Psoas muscle (tissue), 8 donors: ENCODE results near the gene CMTM8. TPM values are rescaled to one million over a fixed set of nuclear protein-coding genes. Genes with fewer than 3 reads are reported as not detected.

Experiments
- ATAC-seq, 4 donors: fragments of 200-7000 bp; cut with Tn5 transposase; one replicate each; pipeline ENCODE4 v1.9.1; 2020; ENCODE audit warnings: moderate library complexity in 3 of 4, mild to moderate bottlenecking in 2 of 4
- DNase-seq, 2 donors: peaks; one replicate each; pipeline ENCODE4 v3.0.0-alpha.2; 2020
- H3K27ac ChIP-seq: fragments of 200-600 bp; one replicate; pipeline ENCODE4 v1.8.0; 2022
- H3K27me3 ChIP-seq, 3 donors: fragments of 200-600 bp in 1 of 3; one replicate each; pipeline versions ENCODE4 v1.6.1 to v1.8.0; 2013 to 2022; ENCODE audit warnings: low read length in 2 of 3, mild to moderate bottlenecking in 2 of 3, moderate library complexity in 1 of 3; ENCODE audit not compliant: insufficient read depth in 3 of 3
- H3K36me3 ChIP-seq, 2 donors: fragments of 200-600 bp in 1 of 2; one replicate each; pipeline versions ENCODE4 v1.6.1 to v1.8.0; 2013 to 2022; ENCODE audit warnings: low read depth in 1 of 2, mild to moderate bottlenecking in 1 of 2, moderate library complexity in 1 of 2; ENCODE audit not compliant: insufficient read depth in 1 of 2
- H3K4me1 ChIP-seq: fragments of 200-600 bp; one replicate; pipeline ENCODE4 v1.8.0; 2022
- H3K4me3 ChIP-seq: fragments of 200-600 bp; one replicate; pipeline ENCODE4 v1.8.0; 2022; ENCODE audit warnings: mild to moderate bottlenecking
- H3K9me3 ChIP-seq: fragments of 200-600 bp; one replicate; pipeline ENCODE4 v1.8.0; 2022
- WGBS, 3 donors: extraction: QIAGEN DNeasy Blood & Tissue Kit; methylation state at CpG; one replicate each; pipeline versions ENCODE4 v1.1.6 to v1.1.7; 2013; 5-methylcytosine and 5-hydroxymethylcytosine counted together
- intact Hi-C, 2 donors: fragments of 100-400 bp; cut with DNase I; formaldehyde crosslinking; loops; one replicate each; pipeline versions ENCODE4 v1.11.0 to v1.14.2; 2022
- polyA plus RNA-seq, 3 donors: library from polyadenylated mRNA; stranded (reverse); fragments of 200-250 nt; gene quantifications; one replicate each; pipeline ENCODE4 v1.2.3, GENCODE V29; 2013
- total RNA-seq, 4 donors: library from RNA; stranded (reverse); fragmentation: NEBNext Ultra II Directional in 2 of 4; extraction: Animal tissue kit (Norgen Biotek cat#: 25700) in 2 of 4; gene quantifications; one replicate each; pipeline versions ENCODE4 v1.2.1 to v1.2.4, GENCODE V29; 2021 to 2023
- TF ChIP-seq, protein P1 (sequence below): fragments of 200-600 bp; IDR thresholded peaks from one replicate; pipeline ENCODE4 v1.8.0; 2022; ENCODE audit warnings: antibody characterized with exemption
- donor health status: healthy with polysubstance abuse.
- donor health status: DM: no; HTN: no; CAD: no; lungs with moderate emphysema.
- donor health status: Bipolar disorder and iron deficiency.
- donor health status: healthy.
- donor health status: DM: yes; HTN: yes; CAD: no.
- donor health status: DM: no; HTN: no; CAD: no.
- donor health status: DM: no; HTN: no; CAD: no.
- donor health status: DM: yes; HTN: yes; CAD: no.

The CMTM8 gene
- total and polyA plus RNA-seq, 7 donors = 0.97 to 4.2 (median 2.0) TPM

DNA sequence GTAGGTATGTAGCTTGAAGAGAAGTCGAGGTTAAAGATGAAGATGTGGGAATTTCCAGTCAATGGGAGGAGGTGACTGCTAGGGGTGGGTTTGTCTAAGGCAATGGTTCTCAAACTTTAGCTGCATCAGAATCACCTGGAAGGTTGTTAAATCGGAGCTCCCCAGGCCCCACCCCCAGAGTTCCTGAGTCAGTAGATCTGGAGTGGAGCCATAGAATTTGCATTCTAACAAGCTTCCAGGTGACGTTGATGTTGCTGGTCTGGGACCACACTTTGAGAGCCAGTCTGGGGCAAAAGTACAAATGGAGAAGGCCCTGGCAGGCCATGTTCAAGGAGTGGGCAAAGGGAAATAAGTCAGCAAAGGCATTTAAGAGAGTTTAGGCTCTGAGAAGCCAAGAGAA, 69.1 kb downstream of the CMTM8 start:
- DNase-seq (no peak), ATAC-seq (no peak)
- TF ChIP-seq, protein P1, sequence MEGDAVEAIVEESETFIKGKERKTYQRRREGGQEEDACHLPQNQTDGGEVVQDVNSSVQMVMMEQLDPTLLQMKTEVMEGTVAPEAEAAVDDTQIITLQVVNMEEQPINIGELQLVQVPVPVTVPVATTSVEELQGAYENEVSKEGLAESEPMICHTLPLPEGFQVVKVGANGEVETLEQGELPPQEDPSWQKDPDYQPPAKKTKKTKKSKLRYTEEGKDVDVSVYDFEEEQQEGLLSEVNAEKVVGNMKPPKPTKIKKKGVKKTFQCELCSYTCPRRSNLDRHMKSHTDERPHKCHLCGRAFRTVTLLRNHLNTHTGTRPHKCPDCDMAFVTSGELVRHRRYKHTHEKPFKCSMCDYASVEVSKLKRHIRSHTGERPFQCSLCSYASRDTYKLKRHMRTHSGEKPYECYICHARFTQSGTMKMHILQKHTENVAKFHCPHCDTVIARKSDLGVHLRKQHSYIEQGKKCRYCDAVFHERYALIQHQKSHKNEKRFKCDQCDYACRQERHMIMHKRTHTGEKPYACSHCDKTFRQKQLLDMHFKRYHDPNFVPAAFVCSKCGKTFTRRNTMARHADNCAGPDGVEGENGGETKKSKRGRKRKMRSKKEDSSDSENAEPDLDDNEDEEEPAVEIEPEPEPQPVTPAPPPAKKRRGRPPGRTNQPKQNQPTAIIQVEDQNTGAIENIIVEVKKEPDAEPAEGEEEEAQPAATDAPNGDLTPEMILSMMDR = no peak
- Histone ChIP-seq H3K9me3 (no peaks in the 10 kb centered on the region), H3K4me1 (peaks cover 5% of the 10 kb centered on the region), H3K4me3 (no peak overlapping the region), H3K27ac (no peak overlapping the region), H3K36me3 (no peaks in the 10 kb centered on the region), H3K27me3 (no peaks in the 10 kb centered on the region)
- intact Hi-C loops = no loop called here
- 72 to 87% (median 73%) methylated on average over 3 of the region's 3 CpGs for WGBS, 3 donors

DNA sequence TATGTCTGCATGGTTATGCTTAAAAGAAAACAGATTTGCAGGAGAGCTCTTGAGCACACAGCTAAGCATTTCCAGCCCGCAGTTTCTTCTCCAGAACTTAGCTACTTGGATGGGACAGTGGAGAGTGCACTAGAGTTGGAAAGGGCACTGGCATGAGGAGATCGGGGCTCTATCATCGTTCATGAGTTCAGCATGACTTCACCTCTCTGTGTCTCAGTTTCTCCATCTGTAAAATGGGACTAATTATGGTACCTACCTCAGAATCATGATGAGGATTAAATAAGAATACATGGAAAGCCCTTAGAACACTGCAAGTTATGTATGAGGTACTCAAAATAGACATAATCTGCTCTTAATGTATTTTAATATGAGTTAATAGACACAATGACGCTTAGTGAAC, 69.9 kb downstream of the CMTM8 start:
- no peak overlapping the region for H3K27ac ChIP-seq
- no peaks in the 10 kb centered on the region for H3K9me3 ChIP-seq
- no peaks in the 10 kb centered on the region for H3K27me3 ChIP-seq
- H3K36me3 ChIP-seq = no peaks in the 10 kb centered on the region
- no peak for DNase-seq
- 95 to 97% (median 95%) methylated on average over 4 of the region's 4 CpGs for WGBS, 3 donors
- intact Hi-C loops = no loop called here
- TF ChIP-seq, protein P1 = no peak
- no peak for ATAC-seq
- no peak overlapping the region for H3K4me3 ChIP-seq
- H3K4me1 ChIP-seq = peaks cover 5% of the 10 kb centered on the region

DNA sequence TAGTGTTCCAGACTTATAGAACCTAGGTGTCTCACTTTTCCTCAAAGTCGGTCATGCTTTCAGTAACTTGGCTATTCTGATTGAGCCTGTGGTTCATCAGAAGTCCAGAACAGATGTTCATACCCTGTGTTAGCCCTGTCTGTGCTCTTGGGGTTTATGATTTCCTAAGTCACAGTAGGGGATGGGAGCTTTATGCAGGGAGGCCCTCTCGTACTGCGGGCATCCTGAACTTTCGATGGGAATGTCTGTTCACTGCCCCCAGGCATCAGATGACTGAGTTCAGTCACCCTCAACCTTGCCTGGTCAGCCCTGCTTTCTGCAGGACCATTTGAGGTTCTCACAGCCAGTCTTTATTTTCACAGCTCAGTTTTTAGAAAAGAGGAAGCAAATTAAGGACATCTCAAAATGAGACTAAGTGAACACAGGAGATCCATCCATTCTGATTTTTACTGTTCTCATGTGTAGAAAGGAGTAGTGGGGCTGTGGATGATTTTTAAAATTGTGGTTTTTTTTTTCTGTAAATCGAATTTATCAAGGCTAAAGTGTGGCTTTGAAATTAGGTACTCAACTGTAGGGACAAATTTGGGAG, 71.3 kb downstream of the CMTM8 start:
- TF ChIP-seq, protein P1 = no peak
- H3K27ac ChIP-seq = no peak overlapping the region
- WGBS, 3 donors = 85 to 87% (median 87%) methylated on average over 5 of the region's 5 CpGs
- ATAC-seq (no peak), DNase-seq (no peak)
- no peaks in the 10 kb centered on the region for H3K36me3 ChIP-seq
- peaks cover 5% of the 10 kb centered on the region for H3K4me1 ChIP-seq
- no peak overlapping the region for H3K4me3 ChIP-seq
- H3K9me3 ChIP-seq = no peaks in the 10 kb centered on the region
- no peaks in the 10 kb centered on the region for H3K27me3 ChIP-seq
- intact Hi-C loops = no loop called here

DNA sequence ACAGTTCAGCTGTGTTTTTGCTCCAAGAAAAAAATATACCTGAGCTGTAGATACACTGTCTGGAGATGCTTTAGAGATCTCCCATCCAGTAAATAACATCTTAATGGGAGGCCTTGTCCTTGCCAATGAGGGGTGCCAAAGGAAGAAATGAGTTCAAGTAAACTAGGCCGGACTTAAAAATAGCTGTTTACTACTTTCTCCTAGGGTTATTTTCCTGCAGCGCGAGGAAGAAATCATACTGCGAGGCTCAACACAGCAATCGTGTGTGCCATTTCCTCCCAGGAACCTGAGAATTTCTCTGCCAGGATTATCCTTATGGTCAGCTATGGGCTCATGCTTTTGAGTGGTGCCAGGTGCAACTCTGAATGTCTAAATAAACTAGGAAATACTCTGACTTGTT, 71.9 kb downstream of the CMTM8 start:
- H3K36me3 ChIP-seq = no peaks in the 10 kb centered on the region
- ATAC-seq (peak in 1 of 4 donors; percentile 17), DNase-seq (no peak)
- H3K4me3 ChIP-seq = no peak overlapping the region
- H3K9me3 ChIP-seq = no peaks in the 10 kb centered on the region
- intact Hi-C loops = no loop called here
- peaks cover 5% of the 10 kb centered on the region for H3K4me1 ChIP-seq
- TF ChIP-seq, protein P1 = no peak
- no peak overlapping the region for H3K27ac ChIP-seq
- WGBS, 3 donors = 32 to 41% (median 41%) methylated on average over 5 of the region's 5 CpGs
- no peaks in the 10 kb centered on the region for H3K27me3 ChIP-seq
